SK-N-MC (cell line): ENCODE data around the gene IMMT.

Source experiments
- EZH2 ChIP-seq: fragments of 200-600 bp; sonication (generic); IDR thresholded peaks from one replicate; pipeline ENCODE4 v1.6.1; 2017; ENCODE audit warnings: antibody characterized with exemption
- POLR2AphosphoS5 ChIP-seq: IDR thresholded peaks from 2 replicates; pipeline ENCODE4 v1.6.1; 2012; ENCODE audit warnings: mild to moderate bottlenecking, low read depth, low read length, borderline replicate concordance

DNA sequence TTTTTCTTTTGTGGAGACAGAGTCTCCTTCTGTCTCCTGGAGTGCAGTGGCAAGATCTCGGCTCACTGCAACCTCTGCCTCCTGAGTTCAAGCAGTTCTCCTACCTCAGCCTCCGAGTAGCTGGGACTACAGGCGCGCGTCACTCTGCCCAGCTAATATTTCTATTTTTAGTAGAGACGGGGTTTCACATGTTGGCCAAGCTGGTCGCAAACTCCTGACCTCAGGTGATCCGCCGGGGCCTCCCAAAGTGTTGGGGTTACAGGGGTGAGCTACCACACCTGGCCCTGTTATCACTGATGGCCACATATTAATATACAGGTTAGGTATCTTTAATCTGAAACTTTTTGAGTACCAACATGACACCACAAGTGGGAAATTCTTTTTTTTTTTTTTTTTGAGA, 7.4 kb upstream of the IMMT start:
- TF ChIP-seq POLR2AphosphoS5 (no peak), EZH2 (no peak)
